Measurements from ENCODE around the gene ZNF385C. TPM values are rescaled to one million over a fixed set of nuclear protein-coding genes. Genes with fewer than 3 reads are reported as not detected.
"Not testable (repeated sequence)": the region's sequence is repeated elsewhere in the genome, so short reads cannot be mapped to it uniquely, and the experiment has no call there.

The ZNF385C gene
- total RNA-seq, 1 donor from 2014 or later: 0.41 TPM

DNA sequence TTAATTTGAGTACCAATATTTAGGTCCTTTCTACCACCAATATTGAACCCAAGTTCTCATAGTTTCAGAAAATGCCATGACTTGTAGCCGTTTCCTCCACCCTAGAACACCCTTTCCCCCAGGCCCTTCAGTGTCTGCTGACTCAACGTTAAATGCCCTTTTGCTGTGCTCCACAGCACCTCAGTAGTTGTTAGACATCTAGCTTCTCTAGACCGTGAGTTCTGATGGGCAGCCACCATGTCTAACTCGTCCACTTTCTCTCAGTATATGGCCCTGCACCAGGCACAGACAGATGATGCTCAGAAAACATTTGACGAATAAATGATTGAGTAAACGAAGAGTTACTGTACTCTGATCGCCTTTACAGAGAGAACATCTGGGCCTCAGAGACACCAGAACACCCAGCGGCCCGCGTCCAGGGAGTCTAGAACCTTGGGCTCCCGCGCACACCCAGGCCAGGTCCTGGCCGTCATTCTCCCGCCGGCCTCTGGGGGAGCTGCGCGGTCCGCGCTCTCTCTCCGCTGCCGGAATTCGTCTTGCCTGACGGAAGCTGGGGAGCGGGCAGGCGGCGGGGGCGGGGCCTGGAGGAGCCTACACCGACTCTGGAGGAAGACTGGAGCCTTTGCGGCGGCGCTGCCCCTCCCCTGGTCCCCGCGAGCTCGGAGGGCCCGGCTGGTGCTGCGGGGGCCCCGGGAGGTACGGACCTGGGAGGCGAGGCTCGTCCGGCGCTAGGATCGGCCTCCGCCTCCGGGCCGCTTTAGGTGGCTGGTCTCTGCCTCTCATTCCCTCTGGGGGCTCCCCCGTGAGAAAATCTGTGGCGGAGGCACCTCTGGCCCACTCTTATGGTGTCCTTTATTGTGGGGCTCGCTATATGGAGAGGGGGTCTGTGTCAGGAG, 78.5 kb downstream of the ZNF385C start, which contains the start of gene NKIRAS2:
TSS of gene NKIRAS2 (plus strand) at position 582 of the 896 bp plus-strand sequence. CDS start 1,488 bp downstream, outside the sequence.
- peak; percentile 95 for DNase-seq

- DNase-seq: no peak
Measured at GRCh38 chr17:42018988-42019387, 79.3 kb downstream of the ZNF385C start.

DNA sequence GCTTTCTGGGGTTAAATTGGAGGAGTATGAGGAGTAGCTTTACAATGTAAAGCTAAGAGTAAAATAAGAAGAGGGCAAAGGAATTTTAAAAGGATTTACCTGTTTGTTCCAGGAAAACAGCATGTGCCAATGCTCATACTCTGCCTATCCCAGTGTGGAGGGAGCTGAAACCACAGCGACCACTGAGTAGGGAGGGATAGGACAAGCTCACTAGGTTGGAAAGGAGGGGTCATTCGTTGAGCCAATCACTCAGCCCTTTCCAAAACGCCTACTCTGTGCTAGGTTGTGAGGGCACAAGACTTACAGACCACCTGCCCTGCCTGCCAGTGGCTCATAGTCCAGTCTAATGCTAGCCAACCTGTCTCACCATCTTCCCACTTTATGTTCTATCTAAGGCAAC, 79.9 kb downstream of the ZNF385C start:
- no peak for DNase-seq

DNA sequence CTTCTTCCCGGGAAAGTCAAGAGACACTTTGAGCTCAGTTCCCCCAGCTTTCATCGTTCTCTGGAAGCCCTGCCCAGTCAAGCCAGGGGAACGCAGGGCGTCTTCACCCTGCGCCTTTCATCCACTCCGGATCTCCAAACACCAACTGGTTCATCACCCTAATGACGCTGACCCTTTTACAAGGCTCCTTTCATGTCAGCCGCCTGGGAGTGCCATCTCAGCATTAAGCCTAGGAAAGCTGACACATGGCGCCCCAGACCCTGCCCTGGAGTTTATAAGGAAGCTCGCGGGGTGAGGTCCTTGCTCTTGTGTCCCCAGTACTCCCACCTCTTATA, 80.4 kb downstream of the ZNF385C start:
- no peak for DNase-seq

DNA sequence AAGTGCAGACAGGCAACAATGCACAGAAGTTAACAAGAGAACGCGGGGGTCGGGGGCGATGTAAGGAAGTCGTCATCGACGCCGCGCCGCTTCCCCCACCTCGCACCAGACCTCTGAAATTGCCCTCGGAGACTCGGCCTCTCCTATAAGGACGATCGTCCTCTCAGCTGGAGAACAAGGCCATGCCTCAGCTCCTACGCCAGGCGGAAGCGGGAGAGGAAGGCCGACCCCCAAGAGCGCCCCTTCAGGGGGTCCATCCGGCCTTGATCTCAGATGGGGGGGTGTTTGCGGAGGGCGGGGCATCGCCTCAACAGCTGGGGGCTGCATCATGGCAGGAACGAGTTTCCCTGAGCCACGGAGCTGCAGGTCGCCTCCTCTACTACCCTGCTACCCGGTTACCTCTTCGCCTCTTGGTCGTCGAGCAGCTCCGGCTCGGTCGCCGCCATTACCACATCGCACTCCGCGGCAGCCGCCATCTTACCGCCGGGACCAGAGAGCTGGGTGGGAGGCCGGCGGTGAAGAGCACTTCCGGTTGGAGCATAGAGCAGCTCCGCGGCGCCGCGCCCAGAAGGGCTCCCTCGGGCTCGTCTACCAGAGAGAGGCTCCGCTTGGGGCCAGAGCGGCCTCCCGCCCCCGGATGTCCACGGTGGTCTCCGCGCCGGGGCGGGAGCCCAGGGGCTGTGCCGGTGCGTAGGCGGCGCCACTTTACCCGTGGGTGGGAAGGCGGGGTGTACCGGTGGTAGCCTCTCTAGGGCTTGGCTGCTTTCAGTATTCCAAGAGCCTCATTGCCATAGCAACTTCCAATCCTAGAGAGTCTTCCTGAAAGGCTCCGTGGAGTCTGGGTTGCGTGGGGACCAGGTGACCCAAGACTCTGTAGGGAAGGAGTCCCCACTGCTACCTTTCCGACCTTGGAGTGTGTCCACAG, 81.1 kb downstream of the ZNF385C start, which contains the start of gene DNAJC7:
TSS of gene DNAJC7 (minus strand) at position 499 of the 925 bp plus-strand sequence. CDS start at position 476, 23 bp downstream.
- peak; percentile 97 for DNase-seq

DNA sequence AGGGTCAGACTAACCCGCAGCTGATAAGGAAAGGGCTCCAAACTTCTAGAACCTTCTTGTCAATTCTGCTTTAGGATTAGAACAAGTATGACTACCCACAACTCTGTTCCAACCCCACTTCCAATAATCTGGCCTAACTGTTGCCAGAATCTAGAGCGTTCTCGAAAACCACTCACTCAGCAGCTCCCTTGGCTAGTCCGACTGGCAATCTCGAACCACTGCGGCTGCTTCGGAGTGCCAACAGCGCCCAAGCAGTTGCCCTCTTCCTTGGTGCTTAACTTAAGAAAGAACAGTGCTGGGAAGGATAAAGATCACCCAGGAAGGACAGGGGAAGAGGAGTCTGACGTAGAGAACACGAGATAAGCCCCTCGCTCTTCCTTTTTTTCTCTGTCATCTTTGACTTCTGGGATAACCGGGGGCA, 81.9 kb downstream of the ZNF385C start:
- no peak for DNase-seq

- DNase-seq: not testable (repeated sequence)
Measured at GRCh38 chr17:42013740-42014139, 84.5 kb downstream of the ZNF385C start.

DNA sequence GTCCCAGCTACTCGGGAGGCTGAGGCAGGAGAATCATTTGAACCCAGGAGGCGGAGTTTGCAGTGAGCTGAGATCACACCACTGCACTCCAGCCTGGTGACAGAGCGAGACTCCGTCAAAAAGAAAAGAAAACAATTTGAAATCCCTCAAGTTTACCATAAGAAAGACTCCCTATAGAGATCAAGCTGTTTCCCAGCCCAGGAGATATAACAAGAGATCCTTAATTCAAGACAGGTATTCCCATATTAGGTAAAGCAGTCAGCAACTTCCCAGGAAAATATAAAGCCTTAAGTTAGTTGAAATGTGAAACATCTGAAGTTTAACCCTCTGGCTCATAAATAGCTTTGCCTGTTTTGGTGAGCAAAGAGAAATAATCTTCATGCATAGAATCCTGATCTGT, 85.9 kb downstream of the ZNF385C start:
- not testable (repeated sequence) for DNase-seq

- no peak for DNase-seq
Measured at GRCh38 chr17:42010898-42011516, 87.3 kb downstream of the ZNF385C start.

- DNase-seq: not testable (repeated sequence)
Measured at GRCh38 chr17:42010266-42010680, 88.0 kb downstream of the ZNF385C start.

- no peak for DNase-seq
Measured at GRCh38 chr17:42009170-42009569, 89.1 kb downstream of the ZNF385C start.

DNA sequence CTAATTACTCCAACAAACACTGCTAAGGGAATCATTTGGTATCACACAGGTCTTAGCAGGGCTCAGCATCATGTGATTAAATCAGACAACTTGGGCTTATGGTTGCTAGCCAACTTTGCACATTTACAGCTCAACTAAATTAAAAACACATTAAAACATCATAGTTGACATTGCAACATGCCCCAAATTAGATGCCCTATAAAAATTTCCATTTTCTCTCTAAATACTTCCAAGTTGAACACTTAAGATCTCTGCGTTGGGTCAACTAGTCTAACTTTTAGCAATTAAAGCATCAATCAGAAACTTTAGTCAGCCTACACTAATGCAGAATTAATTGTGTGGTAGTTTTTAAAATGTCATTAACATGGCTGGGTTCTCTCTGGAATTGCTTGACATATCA, 93.1 kb downstream of the ZNF385C start:
- DNase-seq: no peak

- no peak for DNase-seq
Measured at GRCh38 chr17:42002792-42003301, 95.4 kb downstream of the ZNF385C start.

DNA sequence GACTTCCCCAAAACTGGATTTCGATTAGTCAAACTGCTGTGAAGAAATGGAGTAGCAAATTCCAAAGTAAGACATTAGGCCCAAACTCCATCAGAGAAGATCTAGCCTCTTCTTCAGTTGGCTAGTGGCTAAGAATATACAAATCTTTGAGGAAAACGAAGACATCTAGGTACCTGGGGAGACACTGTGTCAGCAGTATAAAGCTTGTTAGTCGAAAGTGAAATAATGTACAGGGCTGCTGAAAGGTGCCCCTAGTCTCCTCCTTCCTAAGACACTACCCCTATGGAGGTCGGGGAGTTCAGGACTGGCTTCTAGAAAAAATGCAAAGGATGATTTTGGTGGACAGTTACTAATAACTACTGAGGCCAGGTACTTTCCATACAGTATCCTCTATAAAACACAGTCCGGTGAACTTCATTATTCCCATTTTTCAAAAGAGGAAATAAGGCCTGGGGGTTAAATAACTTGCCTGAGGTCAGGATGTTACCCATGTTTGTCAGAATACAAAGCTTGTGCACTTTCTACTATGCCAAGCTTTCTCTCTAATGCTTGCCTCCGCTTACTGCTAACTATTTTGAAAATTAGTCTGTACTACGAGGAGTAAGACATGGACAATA, 96.0 kb downstream of the ZNF385C start:
- no peak for DNase-seq

DNA sequence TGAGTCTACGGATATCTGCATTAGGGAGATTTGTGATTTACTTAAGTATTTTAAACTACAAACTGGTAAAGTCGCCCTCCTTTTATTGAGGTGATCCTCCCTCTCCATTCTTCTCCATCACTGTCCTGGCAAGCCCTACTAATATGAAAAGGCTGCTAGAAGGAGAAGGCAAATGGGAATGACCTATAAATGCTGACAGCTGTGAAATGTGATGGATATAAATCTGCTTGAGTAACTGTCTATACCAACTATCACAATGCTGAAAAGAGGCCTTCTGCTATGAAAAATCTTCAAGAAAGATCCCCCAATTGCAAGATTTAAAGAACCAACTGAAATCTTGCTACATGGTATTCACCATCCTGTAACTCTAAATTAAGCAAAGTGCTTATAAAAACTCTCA, 96.5 kb downstream of the ZNF385C start:
- no peak for DNase-seq

DNA sequence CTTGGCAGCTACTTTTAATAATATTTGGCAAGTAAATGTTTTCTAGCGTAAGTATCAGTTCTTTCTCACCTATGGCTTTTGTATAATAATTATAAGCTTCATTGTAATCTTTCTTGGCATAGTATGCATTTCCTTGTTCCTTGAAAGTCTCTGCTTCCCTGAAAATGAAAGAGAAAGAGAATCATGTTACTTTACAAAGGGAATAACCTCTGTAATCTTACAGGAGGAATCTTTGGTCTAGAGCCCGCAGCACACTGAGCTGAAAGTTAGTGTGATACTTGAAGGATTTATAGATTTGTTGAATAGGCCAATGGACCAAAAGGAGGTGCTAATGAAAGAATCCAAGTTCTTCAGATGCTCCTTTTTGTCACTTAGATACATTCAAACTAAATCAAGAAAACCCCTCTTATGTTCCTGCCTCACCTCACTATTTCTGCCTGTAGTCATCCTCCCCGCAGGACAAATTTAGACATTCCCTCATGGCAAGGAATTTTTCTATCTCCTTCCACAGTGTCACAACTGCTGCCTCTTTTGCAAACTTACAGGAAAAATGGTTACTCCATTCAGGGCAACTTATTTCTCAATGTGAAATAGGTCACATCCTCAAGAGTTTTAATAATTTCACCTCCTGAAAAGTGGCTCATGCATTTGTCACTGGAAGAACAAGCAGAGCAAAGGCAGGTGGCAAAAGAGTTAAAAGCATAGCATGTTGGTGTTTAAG, 97.7 kb downstream of the ZNF385C start:
- DNase-seq: no peak

DNA sequence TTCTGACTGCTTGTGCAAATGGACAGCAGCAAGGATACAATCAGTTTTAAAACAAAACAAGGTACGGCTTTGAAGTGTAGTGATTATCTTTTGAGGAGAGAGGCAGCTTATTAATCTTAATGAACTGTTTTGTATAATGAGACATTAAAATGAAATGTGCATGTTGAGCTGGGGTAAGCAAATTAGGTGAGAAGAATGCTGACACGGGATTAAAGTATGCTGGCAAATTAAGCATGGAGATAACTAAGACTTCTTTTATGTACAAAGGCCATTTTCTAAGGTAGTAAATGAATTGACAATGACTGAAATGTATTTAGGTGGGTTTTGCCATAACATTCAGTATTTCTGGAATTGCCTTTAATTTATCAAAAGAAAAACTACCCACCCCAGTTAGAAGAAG, 99.8 kb downstream of the ZNF385C start:
- no peak for DNase-seq

DNA sequence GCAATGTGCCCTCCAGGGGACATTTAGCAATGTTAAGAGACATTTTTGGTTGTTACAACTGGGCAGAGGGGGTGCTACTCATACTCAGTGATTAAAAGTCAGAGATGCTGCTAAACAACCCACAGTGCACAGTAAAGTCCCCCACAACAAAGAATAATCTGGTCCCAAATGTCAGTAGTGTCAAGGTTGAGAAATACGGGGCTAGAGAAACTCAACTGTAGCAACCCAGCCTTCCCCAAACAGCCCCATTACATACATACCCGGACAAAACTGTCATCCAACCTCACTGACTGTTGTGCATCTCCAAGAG, 101.5 kb downstream of the ZNF385C start:
- DNase-seq: no peak

- DNase-seq: peak; percentile 76
Measured at GRCh38 chr17:41992576-41992975, 105.7 kb downstream of the ZNF385C start.

GRCh38 chr17:41989702-41990419, 108.4 kb downstream of the ZNF385C start:
- DNase-seq: no peak

Measured in tongue (tissue), 2 donors.